Uterus (tissue), 2 donors: ENCODE measurements around the gene RALB.

Source experiments
- POLR2A ChIP-seq, 2 donors: fragments of 450-650 bp; IDR thresholded peaks; one replicate each; pipeline ENCODE4 v1.6.1; 2016; ENCODE audit warnings: antibody characterized with exemption in 2 of 2, mild to moderate bottlenecking in 1 of 2, moderate library complexity in 1 of 2
- TF ChIP-seq, protein P1 (sequence below), 4 experiments: fragments of 200-600 bp in 2 of 4; fragments of 450-650 bp in 2 of 4; sonication (generic) in 2 of 4; IDR thresholded peaks; one replicate each; pipeline ENCODE4 v1.5.1; 2016 to 2019; ENCODE audit warnings: antibody characterized with exemption in 4 of 4, mild to moderate bottlenecking in 2 of 4, moderate library complexity in 1 of 4

GRCh38 chr2:120288016-120288373 lies 35.3 kb downstream of the RALB start:
- TF ChIP-seq, protein P1, sequence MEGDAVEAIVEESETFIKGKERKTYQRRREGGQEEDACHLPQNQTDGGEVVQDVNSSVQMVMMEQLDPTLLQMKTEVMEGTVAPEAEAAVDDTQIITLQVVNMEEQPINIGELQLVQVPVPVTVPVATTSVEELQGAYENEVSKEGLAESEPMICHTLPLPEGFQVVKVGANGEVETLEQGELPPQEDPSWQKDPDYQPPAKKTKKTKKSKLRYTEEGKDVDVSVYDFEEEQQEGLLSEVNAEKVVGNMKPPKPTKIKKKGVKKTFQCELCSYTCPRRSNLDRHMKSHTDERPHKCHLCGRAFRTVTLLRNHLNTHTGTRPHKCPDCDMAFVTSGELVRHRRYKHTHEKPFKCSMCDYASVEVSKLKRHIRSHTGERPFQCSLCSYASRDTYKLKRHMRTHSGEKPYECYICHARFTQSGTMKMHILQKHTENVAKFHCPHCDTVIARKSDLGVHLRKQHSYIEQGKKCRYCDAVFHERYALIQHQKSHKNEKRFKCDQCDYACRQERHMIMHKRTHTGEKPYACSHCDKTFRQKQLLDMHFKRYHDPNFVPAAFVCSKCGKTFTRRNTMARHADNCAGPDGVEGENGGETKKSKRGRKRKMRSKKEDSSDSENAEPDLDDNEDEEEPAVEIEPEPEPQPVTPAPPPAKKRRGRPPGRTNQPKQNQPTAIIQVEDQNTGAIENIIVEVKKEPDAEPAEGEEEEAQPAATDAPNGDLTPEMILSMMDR (IDR thresholded peaks at IDR 0.05), result no peak
- no peak for TF ChIP-seq POLR2A (IDR thresholded peaks at IDR 0.05)
